Measurements from ENCODE around the gene LMTK3.

GRCh38 chr19:48544856-48545750, 33.5 kb upstream of the LMTK3 start:
- no peak for TF ChIP-seq EZH2phosphoT487 (IDR thresholded peaks at IDR 0.05; ENCODE audit: insufficient read depth, low read depth)
- no peak for TF ChIP-seq EZH2 (IDR thresholded peaks at IDR 0.05; ENCODE audit: insufficient read depth, poor library complexity, severe bottlenecking)

All from GM23248 (cell line).